Measurements from ENCODE around the gene SPINK5.

Gene SPINK5

DNA sequence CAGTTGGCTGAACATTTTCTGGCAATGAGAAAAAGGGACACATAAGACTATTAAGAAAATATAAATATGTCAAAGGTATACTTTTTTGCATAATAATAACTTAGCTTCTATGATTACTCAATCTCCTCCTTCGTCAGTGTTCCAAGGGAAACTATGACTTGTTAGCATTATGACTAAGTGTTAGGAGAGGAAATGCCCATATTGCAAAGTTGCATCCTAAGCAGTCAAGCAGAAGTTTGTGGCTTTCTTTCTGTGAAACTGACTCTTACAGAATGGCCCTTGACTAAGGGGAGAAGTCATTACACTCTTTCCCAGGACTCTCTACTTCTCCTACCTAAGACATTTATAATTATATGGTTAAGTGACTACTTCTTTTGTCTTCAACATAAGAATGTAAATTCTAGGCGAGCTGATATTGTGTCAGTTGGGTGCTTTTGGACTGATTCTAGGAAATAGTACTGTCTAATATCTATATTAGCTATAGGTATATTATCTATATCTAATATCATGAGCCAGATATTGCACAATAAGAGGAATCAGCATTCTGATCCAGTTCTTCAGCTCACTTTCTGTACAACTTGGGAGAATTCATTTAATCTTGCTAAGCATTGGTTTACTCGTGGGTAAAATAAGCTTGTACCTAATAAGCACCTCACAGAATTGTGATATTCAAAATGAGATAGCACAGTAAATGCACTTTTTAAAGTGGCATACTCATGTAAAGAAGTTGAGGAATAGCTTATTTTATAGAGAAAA, 122.6 kb downstream of the SPINK5 start:
- no peak for DNase-seq (ENCODE audit: low read depth)

Measured in GM04503 (cell line).